Stimulated activated CD4-positive, alpha-beta T cell treated with anti-CD3 and anti-CD28 coated beads, Interleukin-4, amount 100 ng/mL, for 4 hours (primary cell): Measurements from ENCODE around the gene KLF6.

Source experiments
- DNase-seq, 2 experiments: peaks; one replicate each; pipeline ENCODE4 v3.0.0-alpha.2; 2020

KLF6 gene

DNA sequence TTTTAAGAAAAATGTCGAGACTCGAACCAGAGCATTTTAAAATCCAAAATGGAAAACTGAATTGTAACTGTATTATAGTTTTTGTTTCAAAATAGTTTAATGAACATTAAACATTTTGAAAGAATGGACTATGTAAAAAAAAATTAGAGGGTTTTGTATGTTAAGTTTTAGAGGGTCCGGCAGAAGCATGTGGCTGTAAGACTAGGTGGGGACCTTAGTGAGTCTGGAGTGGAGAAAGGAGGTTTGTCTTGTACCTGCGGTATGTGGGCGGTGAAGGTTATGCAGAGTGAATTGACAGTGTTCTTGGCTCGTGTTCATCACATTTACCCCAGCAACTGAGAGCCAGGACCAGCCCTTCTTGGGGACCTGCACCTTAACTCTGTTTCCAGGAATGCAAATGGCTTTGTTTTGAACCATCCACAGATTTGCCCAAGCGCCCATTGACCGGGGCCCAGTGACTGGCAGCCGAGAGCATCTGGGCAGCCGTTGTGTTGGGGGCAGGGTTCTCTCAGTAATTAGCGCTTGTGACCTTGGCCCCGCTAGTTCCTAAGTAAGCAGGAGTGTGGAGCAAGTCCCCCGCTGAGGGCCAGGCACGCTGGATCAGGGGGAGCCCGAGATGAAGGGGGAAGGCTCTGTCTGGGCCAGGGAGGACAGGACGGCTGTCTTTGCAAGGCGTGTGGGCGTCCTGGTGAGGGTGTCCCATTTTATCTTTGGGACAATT is 1.4 kb upstream of the KLF6 start:
- DNase-seq: no peak

DNA sequence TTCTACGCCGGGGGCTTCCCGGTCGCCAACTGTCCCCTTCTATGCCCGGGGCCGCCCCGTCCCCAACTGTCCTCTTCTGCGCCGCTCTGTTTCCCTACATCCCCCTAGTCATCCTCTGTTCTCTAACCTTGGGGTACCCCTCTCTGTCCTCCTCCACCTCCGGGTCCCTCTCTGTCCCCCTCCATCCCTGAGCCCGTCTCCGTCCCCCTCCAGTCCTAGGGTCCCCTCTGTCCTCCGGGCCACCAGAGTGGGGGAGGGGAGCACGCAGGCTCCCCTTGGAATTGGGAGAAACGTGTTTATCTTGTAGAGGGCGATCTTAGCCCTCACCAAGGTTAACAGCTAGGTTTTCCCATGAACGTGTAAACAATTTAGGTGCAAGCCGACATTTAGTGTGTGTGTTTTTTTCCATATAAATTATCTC is 852 bp upstream of the KLF6 start:
- DNase-seq: no peak

DNA sequence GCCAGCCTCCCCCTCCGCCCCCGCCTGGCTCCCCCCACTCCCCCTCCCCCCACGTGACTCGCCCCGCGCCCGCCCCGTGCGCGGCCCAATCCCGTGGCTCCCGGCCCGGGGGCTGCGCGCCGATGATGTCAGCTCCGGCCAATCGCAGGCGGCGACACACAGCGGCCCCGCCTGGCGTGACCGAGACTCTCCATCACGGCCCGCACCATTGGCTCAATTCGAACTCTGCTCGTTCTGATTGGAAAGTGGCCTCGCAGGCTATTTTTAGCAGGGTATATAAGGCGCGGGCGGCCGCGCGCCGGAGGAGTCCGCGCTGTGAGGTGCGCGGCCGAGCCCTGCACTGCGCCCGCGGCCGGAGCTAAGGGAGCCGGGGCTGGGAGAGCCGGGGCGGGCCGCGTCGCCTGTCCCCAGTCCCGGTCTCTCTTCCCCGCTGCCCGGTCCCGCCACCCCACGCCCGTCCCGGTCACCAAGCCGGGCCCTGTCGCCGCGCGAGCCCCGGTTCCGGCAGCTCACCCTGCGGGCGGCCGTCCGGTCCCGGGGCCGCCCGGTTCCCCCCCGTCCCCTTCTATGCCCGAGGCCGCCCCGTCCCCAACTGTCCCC is 342 bp upstream of the KLF6 start:
- peak; percentile 99 for DNase-seq

DNA sequence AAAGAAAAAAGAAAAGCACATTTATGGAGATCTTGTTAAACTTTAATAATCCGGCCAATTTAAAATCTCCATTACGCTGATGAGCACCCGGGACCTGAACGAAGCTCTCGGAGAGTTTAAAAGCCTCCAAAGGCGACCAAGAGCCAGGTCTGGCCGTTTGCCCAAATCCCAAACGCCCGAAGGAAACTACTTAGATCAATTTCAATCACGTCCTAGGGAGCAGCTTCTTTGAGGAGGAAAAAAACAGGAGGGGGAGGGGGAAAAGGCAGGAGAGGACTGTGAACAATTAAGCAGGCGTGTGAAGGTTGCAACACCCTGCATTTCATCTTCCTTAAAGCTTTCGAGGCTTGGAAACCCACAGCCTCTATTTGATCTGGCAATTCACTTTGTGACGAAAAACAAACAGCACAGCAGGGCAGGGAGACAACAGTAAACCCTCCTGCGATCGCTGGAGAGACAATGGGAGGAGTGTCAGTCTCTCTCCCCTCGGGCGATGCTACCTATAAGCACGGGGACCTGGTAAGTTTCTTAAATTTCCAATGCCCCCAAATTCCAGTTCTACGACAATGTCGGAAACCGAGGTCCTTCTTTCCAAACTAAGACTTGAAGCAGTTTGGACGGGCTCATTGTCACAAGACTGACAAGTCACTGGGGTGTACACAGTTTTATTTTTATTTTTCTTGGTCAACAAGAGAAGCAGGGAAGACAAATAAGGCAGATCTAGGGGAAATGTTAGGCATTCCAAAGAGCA is 1.2 kb downstream of the KLF6 start:
- DNase-seq: peak in 1 of 2 experiments; percentile 36

DNA sequence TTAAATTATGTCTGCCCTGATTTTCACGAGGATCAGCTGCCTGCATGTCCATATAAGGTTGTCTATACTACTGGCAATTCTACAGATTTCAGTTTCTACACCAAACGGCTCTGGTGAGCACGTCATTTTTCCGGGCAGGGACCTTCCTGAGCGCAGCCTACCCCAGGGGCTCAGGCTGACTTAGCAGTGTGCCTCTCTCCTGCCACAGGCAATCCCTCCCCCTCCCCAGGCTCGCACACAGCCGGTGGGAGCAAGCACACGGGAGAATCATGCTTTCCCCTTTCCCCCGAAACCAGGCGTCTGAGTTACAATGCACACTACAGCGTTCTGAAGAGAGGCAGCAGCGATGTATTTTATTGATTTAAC is 1.7 kb downstream of the KLF6 start:
- DNase-seq: peak; percentile 63 to 77

DNA sequence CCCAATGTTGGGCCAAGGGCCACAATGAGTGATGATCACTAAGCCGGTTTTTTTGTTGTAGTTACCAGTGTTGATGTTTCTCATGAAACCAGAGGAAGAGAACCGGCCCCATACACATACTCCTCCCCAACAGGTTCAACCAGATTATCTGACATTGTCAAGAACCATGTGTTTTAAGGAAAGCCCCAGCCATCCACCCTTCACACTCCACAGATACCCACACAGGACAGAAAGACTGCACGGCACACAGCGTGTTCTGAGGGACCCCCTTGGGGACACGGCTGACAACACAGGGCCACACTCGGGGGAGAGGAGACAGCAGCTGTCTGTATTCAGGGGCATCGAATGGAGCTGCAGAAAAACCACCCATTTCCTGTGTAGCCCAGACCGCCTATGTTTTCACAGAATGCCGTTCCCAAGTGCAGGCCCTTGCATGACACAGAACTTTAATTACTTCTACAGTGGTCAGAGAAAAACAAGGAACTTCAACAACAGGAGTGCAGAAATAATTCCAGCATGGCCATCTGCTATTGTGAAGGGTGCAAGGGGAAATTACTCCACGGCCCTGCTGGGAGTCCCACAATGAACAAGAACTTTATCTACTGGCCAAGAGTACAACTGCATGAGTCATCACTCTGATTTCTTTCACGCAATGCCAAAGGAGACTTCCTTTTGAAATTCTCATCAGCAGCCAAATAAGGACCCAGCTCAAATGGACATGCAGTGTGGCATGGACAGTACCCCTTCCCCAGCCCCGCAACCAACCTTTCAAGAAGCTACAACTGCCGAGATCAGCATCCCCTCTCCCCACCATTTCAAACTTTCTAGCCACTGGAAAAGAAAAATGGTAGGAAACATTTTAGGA is 2.3 kb downstream of the KLF6 start:
- peak in 1 of 2 experiments; percentile 51 for DNase-seq

DNA sequence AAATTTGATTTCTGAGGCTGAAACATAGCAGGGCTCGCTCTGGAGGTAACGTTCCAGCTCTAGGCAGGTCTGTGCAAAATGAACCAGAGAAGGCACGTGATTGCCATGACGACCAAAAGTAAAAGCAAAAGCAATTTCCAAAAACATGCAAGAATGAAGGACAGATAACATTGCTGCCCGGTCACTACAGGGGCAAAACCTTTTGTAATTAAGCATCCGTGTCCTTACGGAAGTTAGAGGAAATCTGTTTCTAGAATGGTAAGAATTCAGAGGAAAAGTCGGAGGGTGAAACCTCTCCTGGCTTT is 2.9 kb downstream of the KLF6 start:
- peak in 1 of 2 experiments; percentile 39 for DNase-seq

DNA sequence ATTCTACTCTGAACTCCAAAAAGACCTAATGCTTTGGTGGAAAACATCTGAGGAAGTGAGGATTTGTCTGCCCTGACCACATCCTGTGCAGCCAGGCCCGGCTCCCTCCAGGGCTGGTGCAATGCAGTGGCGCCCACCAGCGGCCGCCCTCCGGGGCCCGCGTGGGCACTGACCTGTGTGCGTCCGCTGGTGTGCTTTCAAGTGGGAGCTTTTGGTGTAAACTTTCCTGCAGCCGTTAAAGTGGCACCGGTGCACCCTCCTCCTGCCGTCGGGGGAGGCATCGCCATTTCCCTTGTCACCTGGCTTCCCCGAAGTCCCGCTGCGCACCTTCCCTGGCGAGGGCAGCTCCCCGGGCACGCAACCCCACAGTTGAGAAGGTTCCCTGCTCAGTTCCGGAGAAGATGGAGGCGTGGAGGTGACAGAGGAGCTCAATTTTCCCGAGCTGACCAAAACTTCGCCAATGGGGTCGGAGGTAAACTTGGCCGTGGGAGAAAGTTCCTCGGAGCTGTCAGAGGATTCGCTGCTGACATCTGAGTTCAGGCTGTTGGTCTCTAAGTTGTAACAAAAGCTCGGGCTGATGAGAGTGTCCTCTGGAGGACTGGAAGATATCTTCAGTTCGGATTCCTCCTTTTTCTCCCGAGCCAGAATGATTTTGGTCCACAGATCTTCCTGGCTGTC is 3.4 kb downstream of the KLF6 start:
- no peak for DNase-seq

DNA sequence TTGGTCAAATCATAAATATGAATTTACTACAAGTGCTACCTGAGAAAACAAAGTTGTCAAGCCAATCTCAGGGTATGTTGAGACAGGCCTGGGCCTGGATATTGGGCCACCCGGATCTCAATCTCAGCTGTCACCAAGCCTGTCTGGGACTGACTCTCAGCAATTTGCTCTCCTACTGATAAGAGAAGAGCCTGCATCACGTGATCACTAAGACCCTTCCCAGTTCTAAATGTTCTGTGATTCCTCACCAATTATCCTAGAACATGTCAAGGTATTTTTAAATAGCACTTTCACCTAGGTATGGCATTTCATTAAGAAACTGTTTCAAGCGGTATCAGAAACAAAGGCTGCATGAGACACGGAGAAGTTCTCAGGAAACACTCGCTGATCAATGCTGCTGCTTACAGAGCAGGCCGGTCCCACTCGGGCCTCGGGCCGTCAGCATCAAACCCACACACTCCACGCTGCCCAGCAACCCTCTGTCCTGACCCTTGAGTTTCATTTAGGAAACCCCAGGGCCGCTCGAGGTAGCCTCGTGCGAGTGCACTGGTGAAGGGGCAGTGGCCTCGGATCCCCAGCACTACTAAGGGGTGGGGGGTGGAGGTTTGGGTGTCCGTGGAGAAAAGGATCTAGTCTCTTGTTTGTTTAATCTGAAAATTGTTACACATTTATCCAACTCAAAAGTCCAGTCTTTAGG is 4.1 kb downstream of the KLF6 start:
- DNase-seq: no peak

DNA sequence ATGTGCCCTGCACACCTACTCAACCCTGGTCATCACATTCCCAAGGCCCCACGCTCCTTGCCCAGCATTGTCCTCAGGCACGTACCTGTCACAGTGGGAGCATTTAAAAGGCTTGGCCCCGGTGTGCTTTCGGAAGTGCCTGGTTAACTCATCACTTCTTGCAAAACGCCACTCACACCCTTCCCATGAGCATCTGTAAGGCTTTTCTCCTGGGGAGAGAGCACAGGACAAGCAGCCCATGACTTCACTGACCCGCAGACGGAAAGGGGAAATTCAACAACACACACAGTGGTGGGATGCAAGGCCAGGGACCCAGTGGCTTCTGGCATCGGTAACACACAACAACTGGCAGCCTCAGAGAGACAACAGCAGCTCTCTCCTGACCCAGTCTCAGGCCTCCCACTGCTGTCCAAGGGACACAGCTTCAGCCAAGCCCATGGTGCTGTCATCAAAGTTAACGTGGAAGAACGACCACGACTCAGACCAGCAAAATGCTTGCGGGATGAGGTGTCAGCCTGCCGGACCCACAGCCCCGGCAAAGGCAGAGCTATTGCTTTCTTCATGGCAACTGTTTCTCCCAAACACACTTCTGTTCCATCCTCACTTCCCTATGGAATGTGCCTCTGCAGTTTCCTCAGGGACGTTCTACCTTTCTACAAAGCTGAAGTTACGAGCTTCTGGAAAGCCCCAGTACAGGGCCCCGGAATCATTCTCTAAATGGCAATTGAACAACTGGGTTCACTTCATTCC is 4.8 kb downstream of the KLF6 start:
- no peak for DNase-seq

DNA sequence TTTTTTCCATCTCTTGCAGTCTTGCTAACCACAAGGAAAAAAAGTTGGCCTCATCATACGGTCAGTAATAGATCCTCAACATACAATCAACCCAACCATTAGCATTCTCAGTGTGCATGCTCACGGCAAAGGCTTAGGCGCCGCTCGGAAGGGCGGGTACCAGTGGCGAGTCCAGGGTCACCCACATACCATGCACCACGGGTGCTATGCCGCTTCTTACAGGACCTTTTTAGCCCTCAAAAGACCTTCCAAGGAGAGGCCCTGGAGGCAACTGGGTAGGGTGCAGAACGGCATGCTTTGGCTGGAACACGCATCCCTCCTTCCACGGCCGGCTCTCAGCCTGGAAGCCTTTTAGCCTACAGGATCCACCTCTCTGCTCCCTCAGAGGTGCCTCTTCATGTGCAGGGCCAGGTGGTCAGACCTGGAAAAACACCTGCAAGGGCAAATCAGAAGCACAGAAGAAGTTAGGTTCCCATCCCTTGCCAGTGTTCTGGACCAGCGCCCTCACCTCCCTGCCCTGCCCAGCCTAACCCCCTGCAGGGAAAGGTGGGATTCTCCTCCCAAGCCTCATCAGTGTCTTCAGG is 5.8 kb downstream of the KLF6 start:
- no peak for DNase-seq

DNA sequence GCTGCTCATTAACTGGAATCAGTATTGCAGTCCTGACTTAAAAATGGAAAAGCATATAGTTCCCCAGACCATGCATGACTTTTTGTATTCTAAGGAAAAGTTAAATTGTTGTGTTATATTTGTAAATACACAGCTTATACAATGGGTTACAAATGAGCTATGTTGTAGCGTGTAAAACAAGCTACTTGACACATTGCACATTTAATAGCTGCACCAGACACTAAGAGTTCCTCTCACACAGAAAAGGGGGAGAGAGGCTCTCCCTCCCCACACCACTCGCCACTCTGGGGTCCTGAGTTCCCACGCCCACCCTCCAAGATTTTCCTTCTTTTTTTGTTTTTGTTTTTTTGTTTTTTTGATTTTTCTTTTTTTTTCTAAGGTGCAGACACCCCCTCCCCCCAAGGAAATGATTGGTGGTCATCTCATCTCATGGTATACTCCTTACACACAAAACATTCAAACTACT is 6.3 kb downstream of the KLF6 start:
- DNase-seq: no peak

DNA sequence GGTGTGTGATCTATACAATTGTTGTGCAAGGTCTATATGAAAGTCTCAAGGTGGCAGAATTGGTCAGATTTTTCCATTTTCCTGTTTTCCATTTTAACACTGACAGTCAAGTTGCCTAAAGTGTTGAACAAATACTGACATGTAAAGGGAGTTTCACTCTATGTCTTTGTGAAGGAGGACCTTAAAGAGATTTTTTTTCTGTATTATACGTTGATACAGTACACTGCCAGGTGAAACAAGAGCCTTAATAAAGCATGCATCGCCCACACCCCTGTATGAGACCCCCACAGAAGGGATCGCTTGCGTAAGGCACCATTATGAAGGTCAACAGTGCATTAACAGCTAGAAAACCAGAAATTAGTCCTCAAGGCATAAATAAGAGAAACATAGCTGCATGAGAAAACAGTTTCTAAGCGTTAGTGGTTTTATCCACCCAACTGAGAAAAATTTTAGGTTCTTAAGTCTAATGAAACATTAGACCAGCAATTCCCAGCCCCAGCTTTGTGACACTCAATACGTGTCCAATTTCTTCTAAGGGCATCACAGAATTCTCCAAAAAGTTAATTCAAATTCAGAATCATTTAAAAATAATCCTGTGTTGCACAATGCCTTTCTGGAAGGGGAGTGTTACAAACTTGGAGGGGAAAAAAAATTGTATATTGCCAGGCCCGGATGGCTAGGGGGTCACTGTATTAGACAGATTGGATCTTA is 6.9 kb downstream of the KLF6 start:
- DNase-seq: no peak

DNA sequence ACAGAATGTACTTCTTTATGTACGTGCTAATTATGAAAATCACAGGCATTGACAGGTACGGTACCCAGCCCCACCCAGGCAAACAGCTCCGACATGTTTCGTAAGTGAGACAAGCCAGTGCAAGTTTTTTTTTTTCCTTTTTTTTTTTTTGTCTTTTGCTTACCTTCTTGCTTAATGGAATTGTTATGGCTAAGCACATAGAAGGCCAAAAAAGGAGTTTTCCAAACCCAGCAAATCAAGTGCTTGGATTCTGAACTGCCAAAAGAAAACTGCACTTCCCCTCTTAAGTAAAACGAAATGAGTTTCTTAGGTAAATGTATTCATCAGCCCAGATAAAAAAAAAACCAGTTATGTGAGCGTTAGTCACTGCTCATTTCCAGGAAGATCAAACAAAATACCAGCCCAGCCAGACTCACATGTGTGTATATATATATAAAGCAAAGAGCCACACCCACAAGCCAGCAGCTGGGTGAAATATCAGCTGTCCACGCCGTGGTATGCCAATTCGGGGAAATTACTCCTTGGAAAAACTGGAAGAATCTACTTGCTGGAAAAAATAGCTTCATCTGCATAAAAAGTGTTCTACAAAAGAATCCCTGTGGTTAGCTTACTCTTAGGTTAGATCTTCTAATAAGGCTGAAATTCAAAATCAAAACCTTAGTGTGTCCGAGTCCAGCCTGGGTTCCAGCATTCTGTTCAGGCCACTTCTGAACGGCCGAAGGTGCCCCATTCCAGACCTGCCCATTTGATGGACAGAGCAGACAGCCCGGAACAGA is 8.0 kb downstream of the KLF6 start:
- DNase-seq: peak in 1 of 2 experiments; percentile 70

DNA sequence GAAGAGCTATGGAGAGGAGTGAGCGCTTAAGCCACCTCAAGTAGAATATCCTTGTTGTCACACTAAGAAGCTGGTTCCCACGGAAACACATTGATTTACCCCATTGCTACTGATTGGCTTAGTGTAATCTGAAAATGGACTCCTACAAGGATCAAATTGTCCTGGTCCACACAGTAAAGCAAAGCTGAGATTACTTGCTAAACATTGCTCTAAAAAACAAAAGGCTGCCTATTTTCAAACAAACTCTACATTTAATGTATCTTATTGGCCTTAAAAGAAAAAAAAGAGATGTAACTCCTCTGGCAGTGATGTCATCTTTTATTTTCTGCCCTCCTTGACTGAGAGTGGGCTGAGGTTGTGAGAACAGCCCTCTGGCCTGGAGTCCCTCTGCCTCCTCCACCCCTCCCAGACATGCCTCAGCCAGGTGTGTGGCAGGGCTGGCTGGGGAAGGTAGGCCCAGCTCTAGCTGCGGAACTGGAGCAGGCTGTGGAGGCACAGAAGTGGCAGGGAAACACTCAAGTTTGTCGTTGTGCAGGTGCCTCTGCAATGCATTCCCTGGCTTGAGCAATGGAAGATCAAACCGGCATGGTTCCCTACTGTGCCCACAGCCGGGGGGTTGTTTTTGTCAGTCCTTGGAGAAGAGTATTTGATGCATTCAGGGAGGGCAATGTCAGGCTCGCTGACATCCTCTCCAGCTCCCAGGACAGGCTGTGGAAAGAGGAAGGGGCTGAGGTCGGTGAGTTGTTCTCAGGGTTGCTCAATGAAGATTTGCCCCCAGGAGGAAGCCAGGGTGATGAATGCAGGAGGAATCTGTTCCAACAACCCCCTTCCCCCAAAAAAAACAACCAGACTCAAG is 9.1 kb downstream of the KLF6 start:
- no peak for DNase-seq

DNA sequence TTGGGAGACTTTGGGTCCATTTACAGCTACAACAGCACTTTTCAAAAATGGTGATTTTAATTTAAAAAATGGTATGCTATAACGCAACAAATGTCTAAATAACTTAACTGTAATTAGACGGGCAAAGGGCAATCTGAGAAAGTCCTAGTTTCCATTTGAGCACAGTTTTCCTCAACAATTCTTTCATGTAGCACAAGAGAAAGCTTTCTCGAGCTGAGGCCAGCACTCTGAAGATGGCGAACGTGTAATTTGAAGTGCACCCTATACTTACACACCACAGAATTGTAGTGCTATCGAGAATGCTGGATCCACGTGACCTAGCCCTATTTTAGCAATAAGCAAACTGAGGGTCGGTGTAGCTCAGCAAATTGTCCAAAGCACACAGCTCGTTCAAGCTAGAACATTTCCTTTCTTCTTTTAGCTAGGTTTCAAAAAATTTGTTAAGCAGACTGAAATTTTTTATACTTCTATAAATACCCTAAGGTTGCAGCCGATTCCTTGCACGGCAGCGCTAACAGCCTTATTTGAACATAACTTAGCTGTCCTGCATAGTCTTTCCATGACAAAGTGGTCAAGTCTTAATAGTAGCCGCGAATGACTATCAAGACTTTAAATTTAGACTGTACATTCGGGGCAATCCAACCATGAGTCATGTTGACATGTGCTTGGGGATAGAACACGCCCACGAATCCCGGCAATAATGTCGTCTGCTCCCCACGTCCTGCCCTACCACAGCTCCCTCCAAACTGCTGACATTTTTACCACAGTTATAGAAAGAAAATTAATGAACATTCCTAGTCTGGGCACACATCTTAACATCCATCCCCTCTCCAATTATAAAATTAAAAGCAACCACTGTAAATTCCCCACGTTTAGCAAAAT is 10.0 kb downstream of the KLF6 start:
- DNase-seq: no peak
